H1 (cell line): Measurements from ENCODE around the gene ISG15. TPM values are rescaled to one million over a fixed set of nuclear protein-coding genes. Genes with fewer than 3 reads are reported as not detected.
"Not testable (repeated sequence)": the region's sequence is repeated elsewhere in the genome, so short reads cannot be mapped to it uniquely, and the experiment has no call there.

Experiments used
- CTCF ChIA-PET: fragments of 300-600 bp; sonication (Branson Sonifier 250); formaldehyde crosslinking; loops from one replicate; lab custom pipeline; 2021; ENCODE audit not compliant: partially characterized antibody; lab: Charles Lee
- POLR2A ChIA-PET: fragments of 300-600 bp; sonication (Branson Sonifier 250); formaldehyde crosslinking; loops from one replicate; lab custom pipeline; 2021; ENCODE audit warnings: inconsistent platforms; ENCODE audit not compliant: partially characterized antibody; lab: Charles Lee
- DNase-seq, 2 experiments: peaks; one replicate each; pipeline versions ENCODE4 v3.0.0 to v3.0.0-alpha.2; 2010 to 2022; ENCODE audit warnings: low spot score in 2 of 2, low read depth in 1 of 2, mixed read lengths in 1 of 2
- FAIRE-seq: peaks from 2 replicates; lab custom pipeline; 2011; peaks lifted over from hg19 to GRCh38; lab: Jason Lieb, UNC
- H2AFZ ChIP-seq: 2 replicates; pipeline ENCODE4 v1.8.1; 2012; ENCODE audit warnings: low read length, inconsistent platforms
- H2AK5ac ChIP-seq: 2 replicates; pipeline ENCODE4 v1.6.1; 2013; ENCODE audit warnings: low read depth, low read length
- H2BK120ac ChIP-seq: replicated peaks from 2 replicates; pipeline ENCODE3; 2013; ENCODE audit warnings: low read depth, low read length, inconsistent platforms
- H2BK12ac ChIP-seq: 2 replicates; pipeline ENCODE4 v1.6.1; 2013; ENCODE audit warnings: low read depth, low read length
- H2BK15ac ChIP-seq: 2 replicates; pipeline ENCODE4 v1.6.1; 2013; ENCODE audit warnings: low read length
- H2BK20ac ChIP-seq: 2 replicates; pipeline ENCODE4 v1.6.1; 2013; ENCODE audit warnings: low read length
- H2BK5ac ChIP-seq: 2 replicates; pipeline ENCODE4 v1.6.1; 2013; ENCODE audit warnings: low read depth, low read length
- H3K14ac ChIP-seq: 2 replicates; pipeline ENCODE4 v1.6.1; 2013; ENCODE audit warnings: inconsistent platforms; ENCODE audit not compliant: insufficient read length
- H3K18ac ChIP-seq: 2 replicates; pipeline ENCODE4 v1.6.1; 2013; ENCODE audit warnings: low read length; ENCODE audit errors: extremely low read depth
- H3K23ac ChIP-seq: 2 replicates; pipeline ENCODE4 v1.6.1; 2013; ENCODE audit warnings: inconsistent platforms; ENCODE audit not compliant: insufficient read length
- H3K23me2 ChIP-seq: 2 replicates; pipeline ENCODE4 v1.6.1; 2013; ENCODE audit warnings: low read depth, low read length
- H3K27ac ChIP-seq: 2 replicates; pipeline ENCODE4 v1.6.1; 2011; ENCODE audit warnings: low read depth, low read length, inconsistent platforms
- H3K27me3 ChIP-seq, 4 experiments: replicated peaks in 1 of 4; 1 replicate in 1 of 4; 2 replicates in 3 of 4; pipeline versions ENCODE4 v1.6.1 to v1.8.1; 2011 to 2013; ENCODE audit warnings: low read length in 3 of 4, mild to moderate bottlenecking in 3 of 4, inconsistent platforms in 2 of 4, mixed read lengths in 2 of 4, moderate library complexity in 1 of 4; ENCODE audit not compliant: control insufficient read depth in 3 of 4, insufficient read depth in 3 of 4; ENCODE audit errors: extremely low read depth in 1 of 4
- H3K36me3 ChIP-seq, 4 experiments: 2 replicates each; pipeline versions ENCODE4 v1.6.1 to v1.8.1; 2011 to 2013; ENCODE audit warnings: mild to moderate bottlenecking in 4 of 4, low read length in 3 of 4, moderate library complexity in 2 of 4, control low read depth in 1 of 4, inconsistent platforms in 1 of 4; ENCODE audit not compliant: insufficient read depth in 4 of 4, control insufficient read depth in 2 of 4
- H3K4ac ChIP-seq: replicated peaks from 2 replicates; pipeline ENCODE3; 2013; ENCODE audit warnings: low read length, low read depth, mixed read lengths, inconsistent platforms; ENCODE audit not compliant: insufficient read length
- H3K4me1 ChIP-seq, 4 experiments: replicated peaks in 1 of 4; 1 replicate in 1 of 4; 2 replicates in 3 of 4; pipeline versions ENCODE4 v1.6.1 to v1.8.1; 2011 to 2013; ENCODE audit warnings: low read length in 3 of 4, inconsistent platforms in 2 of 4, mixed read lengths in 1 of 4; ENCODE audit not compliant: insufficient read depth in 4 of 4, control insufficient read depth in 3 of 4
- H3K4me2 ChIP-seq, 2 experiments: 2 replicates each; pipeline versions ENCODE4 v1.6.1 to v1.8.1; 2011 to 2013; ENCODE audit warnings: low read depth in 2 of 2, low read length in 2 of 2, control low read depth in 1 of 2, inconsistent platforms in 1 of 2, mild to moderate bottlenecking in 1 of 2; ENCODE audit not compliant: insufficient read depth in 1 of 2
- H3K4me3 ChIP-seq, 4 experiments: fragments of 200-600, 300-600 bp in 1 of 4; sonication (generic), shearing (Covaris generic), sonication (Bioruptor Twin) in 1 of 4; 2 replicates each; pipeline versions ENCODE4 v1.5.1 to v1.8.1; 2011 to 2016; ENCODE audit warnings: low read length in 4 of 4, low read depth in 3 of 4, control low read depth in 2 of 4, inconsistent platforms in 2 of 4, mild to moderate bottlenecking in 2 of 4, mixed read lengths in 1 of 4, moderate library complexity in 1 of 4; ENCODE audit not compliant: insufficient read depth in 2 of 4; ENCODE audit errors: extremely low read depth in 1 of 4
- H3K56ac ChIP-seq: replicated peaks from 2 replicates; pipeline ENCODE3; 2013; ENCODE audit warnings: low read depth, mild to moderate bottlenecking, mixed read lengths, low read length, inconsistent platforms; ENCODE audit not compliant: insufficient read length
- H3K79me1 ChIP-seq: 2 replicates; pipeline ENCODE4 v1.6.1; 2013; ENCODE audit warnings: low read depth, low read length, control low read depth
- H3K79me2 ChIP-seq, 2 experiments: 2 replicates each; pipeline versions ENCODE4 v1.6.1 to v1.8.1; 2012 to 2013; ENCODE audit warnings: low read length in 2 of 2, mild to moderate bottlenecking in 2 of 2, inconsistent platforms in 1 of 2; ENCODE audit not compliant: insufficient read depth in 2 of 2, control insufficient read depth in 1 of 2
- H3K9ac ChIP-seq, 4 experiments: replicated peaks in 1 of 4; 1 replicate in 1 of 4; 2 replicates in 3 of 4; pipeline versions ENCODE4 v1.6.1 to v1.8.1; 2011 to 2013; ENCODE audit warnings: low read depth in 3 of 4, low read length in 3 of 4, control low read depth in 2 of 4, mild to moderate bottlenecking in 2 of 4, moderate library complexity in 2 of 4, inconsistent platforms in 1 of 4; ENCODE audit errors: extremely low read depth in 1 of 4
- H3K9me3 ChIP-seq, 2 experiments: 2 replicates each; pipeline versions ENCODE4 v1.6.1 to v1.8.1; 2012 to 2013; ENCODE audit warnings: mild to moderate bottlenecking in 2 of 2, moderate library complexity in 2 of 2, control low read depth in 1 of 2, inconsistent platforms in 1 of 2, low read depth in 1 of 2, low read length in 1 of 2, mixed read lengths in 1 of 2; ENCODE audit not compliant: insufficient read depth in 2 of 2
- H4K20me1 ChIP-seq, 2 experiments: replicated peaks in 1 of 2; 2 replicates each; pipeline versions ENCODE3 to v1.8.1; 2011 to 2013; ENCODE audit warnings: inconsistent platforms in 2 of 2, low read length in 2 of 2, mild to moderate bottlenecking in 1 of 2; ENCODE audit not compliant: insufficient read depth in 2 of 2, control insufficient read depth in 1 of 2
- H4K5ac ChIP-seq: 2 replicates; pipeline ENCODE4 v1.6.1; 2013; ENCODE audit warnings: low read length, low read depth, mixed read lengths, inconsistent platforms; ENCODE audit not compliant: insufficient read length
- H4K8ac ChIP-seq: 2 replicates; pipeline ENCODE4 v1.8.0; 2013; ENCODE audit warnings: mild to moderate bottlenecking, moderate library complexity, low read length, inconsistent platforms; ENCODE audit not compliant: insufficient read depth; ENCODE audit errors: extremely low read depth
- H4K91ac ChIP-seq: replicated peaks from 2 replicates; pipeline ENCODE3; 2013; ENCODE audit warnings: low read length, mixed read lengths, inconsistent platforms; ENCODE audit not compliant: insufficient read length
- USF2 ChIP-seq: IDR thresholded peaks from 2 replicates; pipeline ENCODE4 v1.6.1; 2011; ENCODE audit warnings: low read length, improper control_type of control experiment
- WGBS, 2 experiments: shearing (Covaris generic) in 1 of 2; methylation state at CpG; one replicate each; pipeline versions ENCODE4 v1.1.6 to v1.1.7; 2013 to 2015; ENCODE audit warnings: low lambda C conversion rate in 2 of 2, mixed read lengths in 2 of 2, inconsistent platforms in 1 of 2, low coverage in 1 of 2, missing lambda C conversion rate in 1 of 2; ENCODE audit not compliant: insufficient replicate concordance in 2 of 2, insufficient coverage in 1 of 2, insufficient read length in 1 of 2; ENCODE audit errors: extremely low coverage in 1 of 2, missing lambda C conversion rate in 1 of 2; 5-methylcytosine and 5-hydroxymethylcytosine counted together
- polyA plus RNA-seq, 7 experiments: library from polyadenylated mRNA; depleted of rRNA in 3 of 7; stranded (reverse) in 5 of 7; unstranded in 2 of 7; fragments of >200 nt in 5 of 7; fragments of 200-250 nt in 2 of 7; gene quantifications; 1 replicate in 5 of 7; 2 replicates in 1 of 7; 4 replicates in 1 of 7; pipeline versions ENCODE4 v1.2.1 to v1.2.3, GENCODE V29; 2011 to 2013; ENCODE audit warnings: missing spikeins in 2 of 7, mixed read lengths in 2 of 7
- total RNA-seq: library from RNA; stranded (reverse); fragmentation: NEBNext Ultra II Directional; extraction: Animal tissue kit (Norgen Biotek cat#: 25700); gene quantifications from 2 replicates; pipeline ENCODE4 v1.2.1, GENCODE V29; 2021

The ISG15 gene
- total and polyA plus RNA-seq, 2 of the 8 experiments (the other 6 are each of a cell fraction or from before 2014, with no cell fraction given): 29.3 to 121 TPM

- Histone ChIP-seq H4K91ac (peak overlapping the region; percentile 96), H3K4ac (peak overlapping the region; percentile 94), H3K4me2 (peak overlapping the region; percentile 21 to 61; a peak in 3 of 4 replicates), H3K23ac (peak overlapping the region; percentile 52), H3K27me3 (peaks cover 0 to 16% (median 13%) of the 10 kb centered on the region in 4 experiments; a peak in 5 of 7 replicates), H3K18ac (peak overlapping the region; percentile 75), H3K36me3 (peaks cover 0 to 14% (median 3%) of the 10 kb centered on the region in 4 experiments; a peak in 2 of 8 replicates), H2BK12ac (peak overlapping the region; percentile 96; the same call in 1 of the 2 replicates), H4K20me1 (peaks cover 14 to 43% of the 10 kb centered on the region in 2 experiments), H2BK5ac (peak overlapping the region; percentile 61; the same call in 1 of the 2 replicates), H2BK20ac (peak overlapping the region; percentile 94), H4K5ac (peak overlapping the region; percentile 76), H3K4me1 (peaks cover 0 to 35% (median 14%) of the 10 kb centered on the region in 4 experiments; a peak in 6 of 7 replicates), H2AK5ac (peak overlapping the region; percentile 100), H2BK15ac (peak overlapping the region; percentile 46; the same call in 1 of the 2 replicates), H3K9ac (peak overlapping the region in 1 of 4 experiments; percentile 57; a peak in 2 of 7 replicates)
- not testable (repeated sequence) for DNase-seq, H3K14ac ChIP-seq, H2BK120ac ChIP-seq, H3K56ac ChIP-seq, H4K8ac ChIP-seq, FAIRE-seq, H3K9me3 ChIP-seq, H3K79me2 ChIP-seq, H3K79me1 ChIP-seq, H3K4me3 ChIP-seq, H2AFZ ChIP-seq, H3K27ac ChIP-seq, H3K23me2 ChIP-seq
- WGBS, 2 experiments: 71% methylated on average over 5 of the region's 7 CpGs; no CpG with 5 or more reads in 1 of the 2 experiments
- ChIA-PET POLR2A (interaction anchor here (0.6 to 10.9 kb wide), 18 partner anchors 9 to 474 kb away, joined by 3 to 245 read pairs (median 4); partner anchors contain the start of genes AGRN, HES4 and ISG15), CTCF (interaction anchor here (0.8 to 4.5 kb wide), 10 partner anchors 15 to 371 kb away, joined by 3 to 60 read pairs (median 4); partner anchors contain the start of genes ISG15, PERM1 and RNF223)
- 0 out of 2 replicates have a peak, but pooled peaks have one; percentile 17 for TF ChIP-seq USF2
Observed at GRCh38 chr1:1030867-1031658, 17.8 kb downstream of the ISG15 start.
